Testis (tissue), 2 donors: ENCODE measurements around the gene MPO.

Source experiments
- CTCF ChIP-seq, 3 experiments: fragments of 450-650 bp in 2 of 3; fragments of 200-600 bp in 1 of 3; sonication (generic) in 1 of 3; IDR thresholded peaks; one replicate each; pipeline ENCODE4 v1.5.1; 2016 to 2019; ENCODE audit warnings: antibody characterized with exemption in 3 of 3, mild to moderate bottlenecking in 2 of 3, moderate library complexity in 1 of 3
- POLR2A ChIP-seq: fragments of 450-650 bp; IDR thresholded peaks from one replicate; pipeline ENCODE4 v1.6.1; 2017; ENCODE audit warnings: antibody characterized with exemption, mild to moderate bottlenecking, moderate library complexity

- no peak for TF ChIP-seq CTCF (IDR thresholded peaks at IDR 0.05)
- TF ChIP-seq POLR2A: no peak
Observed at GRCh38 chr17:58311429-58311894, 30.7 kb upstream of the MPO start.
